Neural progenitor cell (in vitro differentiated cells): ENCODE data around the gene FBXO44. TPM values are rescaled to one million over a fixed set of nuclear protein-coding genes. Genes with fewer than 3 reads are reported as not detected.

Source experiments
- DNase-seq: peaks from one replicate; pipeline ENCODE4 v3.0.0-alpha.2; 2016; ENCODE audit warnings: low spot score
- H2AFZ ChIP-seq: fragments of 200-600 bp; sonication (generic); replicated peaks from 2 replicates; pipeline ENCODE4 v1.6.1; 2016; ENCODE audit warnings: antibody characterized with exemption
- H3F3A ChIP-seq: fragments of 200-600 bp; sonication (generic); 2 replicates; pipeline ENCODE4 v1.6.1; 2016; ENCODE audit warnings: antibody characterized with exemption, low read depth
- H3K27ac ChIP-seq: fragments of 200-600 bp; sonication (generic); 2 replicates; pipeline ENCODE4 v1.5.1; 2016; ENCODE audit warnings: mild to moderate bottlenecking
- H3K27me3 ChIP-seq: fragments of 200-600 bp; sonication (generic); 2 replicates; pipeline ENCODE4 v1.6.1; 2016; ENCODE audit warnings: mild to moderate bottlenecking, moderate library complexity
- H3K36me3 ChIP-seq: fragments of 200-600 bp; sonication (generic); 2 replicates; pipeline ENCODE4 v1.5.1; 2016
- H3K4me1 ChIP-seq: fragments of 200-600 bp; sonication (generic); 2 replicates; pipeline ENCODE4 v1.6.1; 2016; ENCODE audit warnings: mixed run types
- H3K4me2 ChIP-seq: fragments of 200-600 bp; sonication (generic); 2 replicates; pipeline ENCODE4 v1.6.1; 2016
- H3K4me3 ChIP-seq: fragments of 200-600 bp; sonication (generic); 2 replicates; pipeline ENCODE4 v1.5.1; 2016
- H3K79me2 ChIP-seq: fragments of 200-600 bp; sonication (generic); 2 replicates; pipeline ENCODE4 v1.6.1; 2016; ENCODE audit warnings: low read depth
- H3K9ac ChIP-seq: fragments of 200-600 bp; sonication (generic); 2 replicates; pipeline ENCODE4 v1.6.1; 2016
- H3K9me3 ChIP-seq: fragments of 200-600 bp; sonication (generic); 2 replicates; pipeline ENCODE4 v1.5.1; 2016; ENCODE audit warnings: low read depth
- H4K20me1 ChIP-seq: fragments of 200-600 bp; sonication (generic); 2 replicates; pipeline ENCODE4 v1.6.1; 2016; ENCODE audit warnings: low read depth
- H3K27ac Mint-ChIP-seq: 3 replicates; pipeline ENCODE4 v1.8.0; 2021; ENCODE audit warnings: mixed read lengths
- H3K27me3 Mint-ChIP-seq: 2 replicates; pipeline ENCODE4 v1.8.0; 2022; ENCODE audit warnings: low read depth, mild to moderate bottlenecking, inconsistent platforms, moderate library complexity, mixed read lengths; ENCODE audit not compliant: insufficient read depth
- H3K36me3 Mint-ChIP-seq: 3 replicates; pipeline ENCODE4 v1.8.0; 2021; ENCODE audit warnings: mixed read lengths
- H3K4me1 Mint-ChIP-seq: 3 replicates; pipeline ENCODE4 v1.8.0; 2021; ENCODE audit warnings: mixed read lengths
- H3K4me3 Mint-ChIP-seq: 3 replicates; pipeline ENCODE4 v1.8.0; 2021; ENCODE audit warnings: mild to moderate bottlenecking, moderate library complexity, mixed read lengths
- H3K9me3 Mint-ChIP-seq: 3 replicates; pipeline ENCODE4 v1.8.0; 2020; ENCODE audit warnings: mixed read lengths
- CTCF ChIP-seq: fragments of 200-600 bp; sonication (generic); IDR thresholded peaks from 2 replicates; pipeline ENCODE4 v1.5.1; 2017; ENCODE audit warnings: antibody characterized with exemption, mild to moderate bottlenecking
- EZH2 ChIP-seq: fragments of 200-600 bp; sonication (generic); IDR thresholded peaks from 2 replicates; pipeline ENCODE4 v1.6.1; 2017; ENCODE audit warnings: antibody characterized with exemption, mild to moderate bottlenecking, moderate library complexity
- EZH2phosphoT487 ChIP-seq: fragments of 200-600 bp; sonication (generic); IDR thresholded peaks from 2 replicates; pipeline ENCODE4 v1.6.1; 2017; ENCODE audit warnings: antibody characterized with exemption
- total RNA-seq: library from RNA; depleted of rRNA; stranded (reverse); fragments of >200 nt; gene quantifications from 2 replicates; pipeline ENCODE4 v1.2.3, GENCODE V29; 2015; ENCODE audit warnings: low replicate concordance

FBXO44 gene
- total RNA-seq, 1 donor from 2014 or later = 5.3 TPM

DNA sequence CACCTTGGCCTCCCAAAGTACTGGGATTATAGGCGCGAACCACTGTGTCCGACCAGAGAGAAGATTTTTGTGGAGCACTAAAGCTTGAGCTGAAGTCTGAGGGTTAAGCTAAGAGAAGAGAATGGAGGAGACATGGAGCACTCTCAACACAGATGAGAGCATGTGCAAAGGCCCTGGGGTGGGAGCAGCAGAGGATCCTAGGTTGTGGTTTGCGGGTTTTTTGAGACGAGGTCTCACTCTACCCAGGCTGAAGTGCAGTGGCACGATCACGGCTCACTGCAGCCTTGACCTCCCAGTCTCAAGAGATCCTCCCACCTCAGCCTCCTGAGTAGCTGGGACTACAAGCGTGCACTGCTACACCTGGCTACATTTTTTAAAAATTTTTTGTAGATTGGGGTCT, 31.0 kb upstream of the FBXO44 start:
- TF ChIP-seq EZH2 (no peak), CTCF (no peak), EZH2phosphoT487 (no peak)
- no peaks in the 10 kb centered on the region for H3K36me3 ChIP-seq
- H3K9me3 Mint-ChIP-seq = no peaks in the 10 kb centered on the region
- H3K27ac Mint-ChIP-seq = no peak overlapping the region
- H3K4me3 Mint-ChIP-seq = peak overlapping the region; percentile 52
- H2AFZ ChIP-seq = no peak overlapping the region
- H3K27ac ChIP-seq = no peak overlapping the region
- no peaks in the 10 kb centered on the region for H3K9me3 ChIP-seq
- H3K9ac ChIP-seq = no peak overlapping the region
- peaks cover 11% of the 10 kb centered on the region for H3K27me3 Mint-ChIP-seq
- H3K4me1 Mint-ChIP-seq = no peaks in the 10 kb centered on the region
- no peak overlapping the region for H3K4me2 ChIP-seq
- H3K36me3 Mint-ChIP-seq = no peaks in the 10 kb centered on the region
- H3K27me3 ChIP-seq = no peaks in the 10 kb centered on the region
- H3K4me3 ChIP-seq = no peak overlapping the region
- H4K20me1 ChIP-seq = no peaks in the 10 kb centered on the region
- H3K79me2 ChIP-seq = no peaks in the 10 kb centered on the region
- H3F3A ChIP-seq = no peaks in the 10 kb centered on the region
- no peaks in the 10 kb centered on the region for H3K4me1 ChIP-seq
- DNase-seq = no peak

DNA sequence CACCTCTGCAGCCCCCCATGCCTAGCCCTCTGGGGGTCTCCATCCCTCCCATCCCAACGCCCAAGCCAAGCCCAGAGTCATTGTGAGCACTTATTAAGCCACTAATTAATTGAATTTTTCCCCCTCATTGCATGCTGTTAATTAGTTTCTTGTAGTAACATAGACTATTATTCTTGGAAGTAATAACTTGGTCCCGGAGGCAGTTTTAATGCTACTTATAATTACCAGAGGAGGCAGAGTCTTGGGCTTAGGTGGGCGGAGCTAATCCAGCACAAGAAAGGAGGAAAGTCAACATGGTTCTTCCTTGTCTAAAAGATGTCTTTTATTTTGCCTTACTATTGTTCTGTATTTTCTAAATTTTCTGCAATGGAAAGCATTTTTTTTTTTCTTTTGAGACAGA, 28.1 kb upstream of the FBXO44 start:
- no peaks in the 10 kb centered on the region for H3K9me3 ChIP-seq

DNA sequence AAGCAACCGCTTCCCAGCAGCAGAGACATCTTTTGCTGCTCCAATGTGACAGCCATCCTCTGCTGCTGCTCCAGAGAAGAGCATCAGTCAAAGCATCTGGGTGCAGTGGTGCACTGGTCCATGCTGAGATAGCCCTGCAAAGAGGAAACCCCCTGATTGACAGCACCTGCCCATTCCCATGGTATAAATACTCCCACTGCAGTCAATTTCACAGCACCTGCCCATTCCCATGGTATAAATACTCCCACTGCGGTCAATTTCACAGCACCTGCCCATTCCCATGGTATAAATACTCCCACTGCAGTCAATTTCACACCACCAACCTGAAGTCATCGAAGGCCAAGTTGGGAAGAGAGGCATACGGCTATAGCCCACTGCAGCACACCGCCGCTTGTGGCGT, 25.9 kb upstream of the FBXO44 start:
- Mint-ChIP-seq H3K9me3 (no peaks in the 10 kb centered on the region), H3K4me1 (no peaks in the 10 kb centered on the region), H3K27me3 (peaks cover 19% of the 10 kb centered on the region), H3K4me3 (no peak overlapping the region), H3K27ac (no peak overlapping the region), H3K36me3 (no peaks in the 10 kb centered on the region)
- no peaks in the 10 kb centered on the region for H4K20me1 ChIP-seq
- H3K27me3 ChIP-seq = no peaks in the 10 kb centered on the region
- no peaks in the 10 kb centered on the region for H3K79me2 ChIP-seq
- H3K4me2 ChIP-seq = no peak overlapping the region
- no peaks in the 10 kb centered on the region for H3K36me3 ChIP-seq
- TF ChIP-seq CTCF (no peak), EZH2 (no peak), EZH2phosphoT487 (no peak)
- H2AFZ ChIP-seq = no peak overlapping the region
- no peaks in the 10 kb centered on the region for H3K9me3 ChIP-seq
- H3F3A ChIP-seq = no peaks in the 10 kb centered on the region
- H3K4me3 ChIP-seq = no peak overlapping the region
- no peak overlapping the region for H3K27ac ChIP-seq
- no peak overlapping the region for H3K9ac ChIP-seq
- H3K4me1 ChIP-seq = no peaks in the 10 kb centered on the region
- no peak for DNase-seq

More for the DNA sequence above, 28.1 kb upstream of the FBXO44 start:
- Histone ChIP-seq H3K9ac (no peak overlapping the region), H3K27me3 (no peaks in the 10 kb centered on the region), H3K4me1 (no peaks in the 10 kb centered on the region), H3K36me3 (no peaks in the 10 kb centered on the region), H3K79me2 (no peaks in the 10 kb centered on the region), H4K20me1 (no peaks in the 10 kb centered on the region), H3K4me2 (no peak overlapping the region), H3F3A (no peaks in the 10 kb centered on the region), H3K4me3 (no peak overlapping the region), H3K27ac (no peak overlapping the region), H2AFZ (no peak overlapping the region)
- no peaks in the 10 kb centered on the region for H3K36me3 Mint-ChIP-seq
- H3K4me1 Mint-ChIP-seq = no peaks in the 10 kb centered on the region
- no peaks in the 10 kb centered on the region for H3K9me3 Mint-ChIP-seq
- H3K27me3 Mint-ChIP-seq = peaks cover 15% of the 10 kb centered on the region
- no peak overlapping the region for H3K4me3 Mint-ChIP-seq
- TF ChIP-seq EZH2phosphoT487 = no peak
- TF ChIP-seq EZH2 = no peak
- no peak for TF ChIP-seq CTCF
- H3K27ac Mint-ChIP-seq = no peak overlapping the region
- no peak for DNase-seq
